GM15510 (cell line): Measurements from ENCODE around the gene HAUS3.

Experiments used
- POLR2A ChIP-seq: IDR thresholded peaks from 3 replicates; pipeline ENCODE4 v1.6.1; 2011; ENCODE audit warnings: borderline replicate concordance; ENCODE audit not compliant: insufficient read length; ENCODE audit errors: extremely low read depth

Gene HAUS3

GRCh38 chr4:2260344-2261109 lies 18.6 kb upstream of the HAUS3 start:
- TF ChIP-seq POLR2A = no peak

- TF ChIP-seq POLR2A = no peak
Measured at GRCh38 chr4:2259541-2260343, 17.8 kb upstream of the HAUS3 start.

GRCh38 chr4:2259036-2259540 lies 17.2 kb upstream of the HAUS3 start:
- TF ChIP-seq POLR2A = no peak

GRCh38 chr4:2258091-2259035 lies 16.4 kb upstream of the HAUS3 start:
- no peak for TF ChIP-seq POLR2A

- no peak for TF ChIP-seq POLR2A
Measured at GRCh38 chr4:2257361-2258081, 15.6 kb upstream of the HAUS3 start.

GRCh38 chr4:2256781-2257191 lies 14.9 kb upstream of the HAUS3 start:
- no peak for TF ChIP-seq POLR2A

- no peak for TF ChIP-seq POLR2A
Measured at GRCh38 chr4:2256156-2256731, 14.3 kb upstream of the HAUS3 start.

- no peak for TF ChIP-seq POLR2A
Measured at GRCh38 chr4:2255501-2256155, 13.7 kb upstream of the HAUS3 start.

- TF ChIP-seq POLR2A = no peak
Measured at GRCh38 chr4:2254665-2255500, 13.0 kb upstream of the HAUS3 start.

GRCh38 chr4:2253160-2254084 lies 11.5 kb upstream of the HAUS3 start:
- no peak for TF ChIP-seq POLR2A

GRCh38 chr4:2252530-2253091 lies 10.7 kb upstream of the HAUS3 start:
- no peak for TF ChIP-seq POLR2A
